ENCODE results near the gene BST2.
"Not testable (repeated sequence)": the region's sequence is repeated elsewhere in the genome, so short reads cannot be mapped to it uniquely, and the experiment has no call there.

The BST2 gene

GRCh38 chr19:17389957-17390664 is 15.3 kb downstream of the BST2 start:
- no peak for DNase-seq (ENCODE audit: low read depth)

GRCh38 chr19:17389288-17389687 is 16.1 kb downstream of the BST2 start:
- DNase-seq (ENCODE audit: low read depth): no peak

DNA sequence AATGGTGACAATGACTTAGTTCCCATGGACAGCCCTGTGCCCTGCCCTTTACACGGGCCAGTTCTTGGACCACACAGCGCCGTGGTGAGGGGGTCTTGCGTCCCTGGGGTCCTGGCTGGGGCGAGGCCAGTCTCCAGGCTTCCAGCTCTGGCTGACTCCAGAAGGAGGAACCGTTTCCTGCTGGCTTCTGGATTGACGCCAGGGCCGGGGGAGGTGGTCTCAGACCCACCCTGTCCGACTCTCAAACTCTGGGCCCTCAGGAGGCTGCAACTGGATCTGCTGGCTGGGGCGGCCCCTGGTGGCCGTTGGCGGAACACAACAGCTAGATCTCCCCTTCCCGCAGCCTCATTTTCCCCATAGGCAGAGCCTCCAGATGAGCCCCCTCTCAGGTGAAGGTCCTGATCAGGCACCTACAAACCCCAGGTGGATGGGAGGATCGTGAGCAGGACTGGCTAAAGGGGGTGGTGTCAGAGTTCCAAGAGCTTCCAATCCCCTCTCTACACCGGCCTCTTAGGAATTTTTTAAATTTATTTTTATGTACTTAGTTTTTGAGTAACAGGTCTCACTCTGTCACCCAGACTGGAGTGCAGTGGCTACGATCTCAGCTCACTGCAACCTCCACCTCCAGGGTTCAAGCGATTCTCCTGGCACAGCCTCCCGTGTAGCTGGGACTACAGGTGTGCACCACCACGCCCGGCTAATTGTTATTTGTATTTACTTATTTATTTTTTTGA is 19.4 kb downstream of the BST2 start:
- DNase-seq (ENCODE audit: low read depth): peak; percentile 58

DNA sequence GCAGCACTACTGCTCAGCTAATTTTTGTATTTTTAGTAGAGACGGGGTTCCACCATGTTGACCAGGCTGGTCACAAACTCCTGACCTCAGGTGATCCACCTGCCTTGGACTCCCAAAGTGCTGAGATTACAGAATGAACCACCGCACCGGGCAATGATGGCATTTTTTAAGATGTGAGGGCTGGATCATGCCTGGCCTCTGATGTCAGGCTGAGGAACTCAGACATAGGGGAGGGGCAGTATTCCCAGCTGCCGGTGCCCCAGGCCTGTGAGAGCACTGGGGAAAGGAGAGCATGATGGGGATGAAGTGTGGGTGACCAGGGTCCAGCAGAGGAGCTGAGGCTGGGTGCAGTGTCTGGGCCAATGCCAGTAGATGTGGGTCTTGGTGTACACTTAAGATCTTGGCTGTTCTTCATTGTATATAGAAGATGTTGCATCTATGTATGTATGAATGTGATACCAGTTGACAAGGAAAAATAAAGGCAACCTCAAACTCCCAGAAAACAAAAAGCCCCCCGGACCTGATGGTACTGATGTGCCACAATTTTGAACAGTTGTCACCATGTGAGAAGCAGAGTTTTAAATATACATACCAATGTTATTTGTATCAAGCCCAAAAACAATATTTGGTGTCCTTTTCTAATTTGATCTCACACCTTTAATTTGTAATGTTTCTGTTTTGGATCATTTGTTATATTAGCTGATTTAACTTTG is 24.8 kb downstream of the BST2 start:
- no peak for DNase-seq (ENCODE audit: low read depth)

GRCh38 chr19:17379221-17379631 is 26.2 kb downstream of the BST2 start:
- no peak for DNase-seq (ENCODE audit: low read depth)

DNA sequence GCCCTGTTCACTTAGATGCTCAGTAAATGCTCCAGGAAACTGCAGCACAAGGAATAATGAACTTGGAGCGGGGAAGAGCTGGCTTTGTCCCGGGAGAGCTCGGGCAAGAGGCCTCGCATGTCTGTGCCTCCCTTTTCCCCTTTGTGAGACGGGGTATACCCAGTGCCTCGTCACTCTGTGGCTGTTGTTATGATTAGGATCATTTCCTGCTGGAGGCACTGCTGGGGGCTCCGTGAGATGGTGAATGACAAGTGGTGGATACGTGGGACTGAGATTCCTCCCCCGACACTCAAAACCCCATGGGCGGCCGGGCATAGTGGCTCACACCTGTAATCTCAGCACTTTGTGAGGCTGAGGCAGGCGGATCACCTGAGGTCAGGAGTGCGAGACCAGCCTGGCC is 27.2 kb downstream of the BST2 start:
- DNase-seq (ENCODE audit: low read depth): no peak

- DNase-seq (ENCODE audit: low read depth): no peak
Measured at GRCh38 chr19:17376935-17377600, 28.4 kb downstream of the BST2 start, which contains the start of gene PLVAP. Gene PLVAP, minus strand, starts transcription at chr19:17377342. Its CDS starts 54 bp downstream, at chr19:17377288.

- no peak for DNase-seq (ENCODE audit: low read depth)
Measured at GRCh38 chr19:17370026-17370587, 35.3 kb downstream of the BST2 start.

DNA sequence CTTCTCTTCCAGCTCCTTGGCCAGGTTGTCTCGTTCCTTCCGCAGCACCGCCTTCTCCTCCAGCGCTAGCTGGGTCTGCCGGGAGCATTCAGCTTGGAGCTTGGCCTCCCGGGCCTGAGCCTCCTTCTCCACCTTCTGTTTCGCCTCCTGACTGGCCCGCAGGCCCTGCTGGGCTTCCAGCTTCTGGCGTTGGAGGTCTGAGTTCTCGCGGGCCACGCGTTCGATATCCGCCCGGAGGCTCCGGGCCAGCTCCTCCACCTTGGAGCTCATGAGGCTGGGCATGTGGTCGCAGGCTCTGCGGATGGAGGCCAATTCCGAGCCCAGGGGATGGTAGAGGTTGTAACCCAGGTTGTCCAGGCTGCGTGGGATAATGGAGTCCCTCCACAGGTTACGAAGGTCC is 40.1 kb downstream of the BST2 start:
- DNase-seq (ENCODE audit: low read depth): no peak

DNA sequence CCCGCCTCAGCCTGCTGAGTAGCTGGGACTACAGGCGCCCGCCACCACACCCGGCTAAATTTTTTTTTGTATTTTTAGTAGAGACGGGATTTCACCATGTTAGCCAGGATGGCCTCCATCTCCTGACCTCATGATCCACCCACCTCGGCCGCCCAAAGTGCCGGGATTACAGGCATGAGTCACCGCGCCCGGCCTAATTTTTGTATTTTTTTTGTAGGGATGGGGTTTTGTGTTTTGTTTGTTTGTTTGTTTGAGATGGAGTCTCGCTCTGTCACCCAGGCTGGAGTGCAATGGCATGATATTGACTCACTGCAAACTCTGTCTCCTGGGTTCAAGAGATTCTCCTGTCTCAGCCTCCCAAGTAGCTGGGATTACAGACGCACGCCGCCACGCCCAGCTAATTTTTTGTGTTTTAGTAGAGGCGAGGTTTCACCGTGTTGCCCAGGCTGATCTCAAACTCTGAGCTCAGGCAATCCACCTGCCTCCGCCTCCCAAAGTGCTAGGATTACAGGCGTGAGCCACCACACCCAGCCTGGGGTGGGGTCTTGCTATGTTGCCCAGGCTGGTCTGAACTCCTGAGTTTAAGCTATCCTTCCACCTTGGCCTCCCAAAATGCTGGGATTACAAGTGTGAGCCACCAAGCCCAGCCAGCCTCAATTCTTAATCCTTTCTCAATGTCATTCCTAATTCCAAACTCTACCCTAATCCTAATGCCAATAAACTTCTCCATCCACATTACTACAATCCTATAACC is 41.4 kb downstream of the BST2 start:
- DNase-seq (ENCODE audit: low read depth): not testable (repeated sequence)

DNA sequence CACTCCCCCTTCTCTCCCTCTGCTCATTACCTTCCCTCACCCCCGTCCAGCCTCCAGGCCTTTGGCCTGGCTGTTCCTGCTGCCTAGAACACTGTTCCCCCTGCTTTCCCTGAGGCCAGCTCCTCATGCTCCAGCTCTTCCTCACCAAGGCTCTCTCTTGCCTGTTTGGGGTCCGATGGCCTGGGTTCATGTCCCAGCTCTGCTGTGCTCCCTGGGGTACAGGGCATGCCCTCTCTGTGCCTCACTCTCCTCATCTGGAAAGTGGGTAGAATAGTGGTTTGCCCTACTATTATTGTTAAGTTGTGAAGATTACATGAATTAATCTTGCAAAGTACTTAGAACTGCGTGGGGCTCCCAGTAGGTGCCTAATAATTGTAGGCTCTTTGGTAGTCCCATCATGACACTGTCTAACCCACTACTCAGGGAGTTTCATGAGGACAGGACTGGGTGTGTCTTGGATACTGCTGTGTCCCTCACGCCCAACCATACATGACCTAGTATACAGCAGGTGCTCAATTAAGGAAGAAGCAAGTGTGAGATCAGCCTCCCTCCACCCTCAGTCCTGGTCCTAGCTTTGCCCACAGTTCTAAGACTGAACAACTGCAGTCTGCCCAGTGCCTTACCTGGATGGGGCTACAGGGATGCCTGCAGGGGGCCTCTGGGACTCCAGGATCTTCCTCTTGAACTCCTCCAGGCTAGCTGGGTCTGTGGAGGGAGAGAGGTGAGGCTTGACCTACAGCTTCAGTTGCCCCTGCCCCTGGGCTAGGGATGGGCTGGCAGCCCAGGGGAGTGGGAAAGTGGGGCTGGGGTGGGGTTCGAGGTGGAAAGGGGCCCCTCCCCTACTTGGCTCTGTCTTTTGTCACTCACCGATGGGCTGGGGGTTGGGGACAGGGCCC is 45.3 kb downstream of the BST2 start:
- DNase-seq (ENCODE audit: low read depth): no peak

DNA sequence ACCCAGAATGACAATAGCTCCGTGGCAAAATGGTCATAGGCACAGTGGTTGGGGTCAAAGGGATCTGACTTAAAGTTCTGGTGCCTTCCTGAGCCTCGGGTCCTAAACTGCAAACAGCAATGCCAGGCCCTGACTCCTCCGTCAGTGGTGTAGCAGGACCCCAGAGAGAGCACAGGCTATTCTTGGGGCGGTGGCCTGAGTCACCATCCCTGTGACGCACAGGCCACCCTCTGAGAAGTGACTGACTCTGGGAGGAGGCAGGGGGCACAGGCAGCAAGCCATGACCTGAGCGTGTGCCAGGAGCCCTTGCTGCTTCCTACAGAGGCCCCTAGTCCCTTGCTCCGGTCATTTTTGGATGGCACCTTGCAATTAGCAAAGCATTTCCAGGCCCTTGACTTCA is 47.0 kb downstream of the BST2 start:
- DNase-seq (ENCODE audit: low read depth): no peak

GRCh38 chr19:17357724-17358123 is 47.7 kb downstream of the BST2 start:
- no peak for DNase-seq (ENCODE audit: low read depth)

DNA sequence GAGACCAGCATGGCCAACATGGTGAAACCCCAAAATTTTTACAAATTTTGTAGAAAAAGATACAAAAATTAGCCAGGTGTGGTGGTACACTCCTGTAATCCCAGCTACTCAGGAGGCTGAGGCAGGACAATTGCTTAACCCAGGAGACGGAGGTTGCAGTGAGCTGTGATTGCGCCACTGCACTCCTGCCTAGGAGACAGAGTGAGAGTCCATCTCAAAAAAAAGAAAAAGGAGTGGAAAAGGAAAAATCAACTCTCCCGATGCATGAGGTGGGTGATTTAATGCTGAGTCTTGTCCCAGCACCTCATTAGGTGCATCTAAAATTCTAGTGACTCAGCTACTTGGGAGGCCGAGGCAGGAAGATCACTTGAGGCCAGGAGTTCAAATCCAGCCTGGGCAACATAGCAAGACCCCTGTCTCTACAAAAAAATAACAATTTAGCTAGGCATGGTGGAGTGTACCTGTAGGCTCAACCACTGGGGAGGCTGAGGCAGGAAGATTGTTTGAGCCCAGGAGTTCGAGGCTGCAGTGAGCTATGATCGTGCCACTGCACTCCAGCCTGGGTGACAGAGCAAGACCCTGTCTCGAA is 48.3 kb downstream of the BST2 start:
- DNase-seq (ENCODE audit: low read depth): no peak

DNA sequence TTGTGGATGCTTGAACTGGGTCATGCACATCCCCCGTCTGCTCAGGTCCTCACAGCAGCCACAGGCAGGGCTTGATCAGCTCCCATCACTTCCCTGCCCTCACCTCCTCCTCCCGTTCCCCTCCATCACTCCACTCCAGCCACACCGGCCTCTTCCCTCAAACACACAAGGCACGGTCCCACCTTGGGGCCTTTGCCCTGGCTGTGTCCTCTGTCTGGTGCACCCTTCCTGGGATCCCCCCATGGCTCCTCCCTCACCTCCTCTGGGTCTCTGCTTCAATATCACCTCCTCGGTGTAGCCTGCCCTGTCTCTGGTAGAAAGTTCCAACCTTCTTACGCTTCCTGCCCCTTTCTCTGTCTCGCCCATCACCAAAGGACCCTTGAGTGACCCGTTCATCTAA is 52.0 kb downstream of the BST2 start:
- DNase-seq (ENCODE audit: low read depth): no peak

All from activated T-cell treated with anti-CD3 and anti-CD28 coated beads for 48 hours (primary cell).